NK-92 (cell line): Measurements from ENCODE around the gene ZNF526.
A peak's percentile ranks its signal among the peaks of the same experiment; 100 is the strongest.

Source experiments
- DNase-seq: peaks from one replicate; lab custom pipeline; 2025; ENCODE audit not compliant: unreplicated experiment; lab: John Stamatoyannopoulos, UW

Gene ZNF526, protein sequence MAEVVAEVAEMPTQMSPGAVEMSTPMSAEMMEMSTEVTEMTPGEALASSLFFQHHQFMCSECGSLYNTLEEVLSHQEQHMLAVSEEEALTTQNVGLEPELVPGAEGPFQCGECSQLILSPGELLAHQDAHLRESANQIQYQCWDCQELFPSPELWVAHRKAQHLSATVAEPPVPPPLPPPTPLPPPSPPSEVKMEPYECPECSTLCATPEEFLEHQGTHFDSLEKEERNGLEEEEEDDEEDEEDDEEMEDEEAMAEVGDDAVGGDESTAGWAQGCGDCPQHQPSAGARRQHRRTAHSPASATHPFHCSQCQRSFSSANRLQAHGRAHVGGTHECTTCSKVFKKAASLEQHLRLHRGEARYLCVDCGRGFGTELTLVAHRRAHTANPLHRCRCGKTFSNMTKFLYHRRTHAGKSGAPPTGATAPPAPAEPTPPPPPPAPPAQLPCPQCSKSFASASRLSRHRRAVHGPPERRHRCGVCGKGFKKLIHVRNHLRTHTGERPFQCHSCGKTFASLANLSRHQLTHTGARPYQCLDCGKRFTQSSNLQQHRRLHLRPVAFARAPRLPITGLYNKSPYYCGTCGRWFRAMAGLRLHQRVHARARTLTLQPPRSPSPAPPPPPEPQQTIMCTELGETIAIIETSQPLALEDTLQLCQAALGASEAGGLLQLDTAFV

DNA sequence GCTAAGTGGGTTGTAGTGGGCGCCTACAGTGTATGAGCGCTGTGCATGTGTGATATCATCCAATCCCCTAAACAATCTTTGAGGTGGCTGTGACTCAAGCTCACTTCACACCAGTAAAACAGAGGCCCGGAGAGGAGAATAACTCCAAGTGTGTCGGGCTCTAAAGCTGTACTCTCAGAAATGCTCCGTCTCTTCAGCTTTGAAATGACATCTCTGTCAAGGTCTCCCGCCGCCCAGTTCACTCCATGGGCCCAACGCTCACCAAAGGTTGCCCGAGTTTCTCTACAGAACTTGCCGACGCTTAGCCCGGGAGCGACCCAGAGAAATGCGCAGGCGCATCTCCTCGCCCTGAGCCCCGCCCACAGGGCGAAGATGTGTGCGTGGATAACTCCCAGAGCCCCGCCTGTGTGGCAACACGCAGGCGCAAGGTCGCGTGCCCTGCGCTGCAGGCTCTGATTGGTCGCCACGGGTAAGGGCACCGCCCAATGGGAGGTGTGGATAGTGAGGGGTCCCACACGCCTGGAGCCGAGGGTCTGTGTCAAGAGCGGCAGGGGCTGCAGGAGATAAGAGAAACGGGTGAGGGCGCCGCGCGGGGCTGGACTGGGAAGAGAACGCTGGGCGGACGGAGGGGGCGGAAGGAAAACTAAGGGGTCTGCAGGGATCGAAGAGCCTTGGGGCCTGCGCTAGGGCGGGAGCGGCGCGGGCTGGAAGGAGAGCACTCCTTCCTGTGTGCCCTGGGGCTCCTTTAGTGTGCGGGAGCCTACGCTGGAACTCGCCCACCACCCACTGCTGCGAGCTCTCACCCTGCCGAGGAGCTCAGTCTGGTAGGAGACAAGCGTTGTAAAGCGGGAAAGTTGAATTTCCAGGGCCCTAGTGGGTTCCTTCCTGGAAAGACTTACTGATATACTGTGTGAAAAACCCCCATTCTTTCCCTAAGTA is at the start of gene ZNF526:
Gene ZNF526, plus strand, starts transcription at position 501 of the 939 bp plus-strand sequence. CDS start 4,092 bp downstream, outside the sequence.
- DNase-seq, result peak; percentile 86

DNA sequence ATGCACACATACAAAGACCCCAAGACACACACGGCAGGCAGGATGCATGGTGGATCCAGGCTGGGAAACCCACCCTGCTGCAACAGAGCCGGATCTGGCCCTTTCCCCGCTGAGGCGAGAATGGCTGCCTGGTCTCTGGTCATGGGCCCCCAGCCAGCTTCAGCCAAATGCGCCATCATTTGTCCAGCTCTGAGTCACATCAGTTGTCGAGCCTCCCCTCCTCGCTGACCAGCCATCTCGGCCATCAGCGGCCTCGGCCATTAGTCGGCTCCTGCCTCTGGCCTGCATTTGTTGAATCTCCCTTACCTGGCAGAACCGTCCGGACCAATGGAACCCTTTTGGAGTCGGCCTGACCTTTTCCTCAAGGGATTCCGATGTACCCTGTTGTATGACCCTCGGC is 49.4 kb upstream of the ZNF526 start:
- DNase-seq, result no peak

DNA sequence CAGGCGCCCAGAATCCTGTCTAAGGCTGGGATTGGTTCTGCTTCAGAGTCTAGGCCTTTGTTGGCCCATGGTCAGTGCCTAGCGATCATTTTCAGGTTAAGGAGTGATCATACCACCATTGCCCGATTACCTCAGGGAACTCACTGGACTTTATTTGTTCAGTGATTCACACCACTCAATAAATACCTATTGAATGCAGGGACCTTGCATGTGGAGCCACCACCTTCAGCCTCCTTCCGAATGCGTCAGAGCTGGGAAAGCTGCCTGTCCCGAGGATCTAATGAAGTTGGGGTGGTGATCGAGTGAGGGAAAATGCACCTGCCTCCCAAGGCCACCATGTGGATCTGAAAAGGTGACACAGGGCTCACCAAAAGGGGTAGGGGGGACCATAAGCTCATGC is 47.9 kb upstream of the ZNF526 start:
- DNase-seq, result no peak

DNA sequence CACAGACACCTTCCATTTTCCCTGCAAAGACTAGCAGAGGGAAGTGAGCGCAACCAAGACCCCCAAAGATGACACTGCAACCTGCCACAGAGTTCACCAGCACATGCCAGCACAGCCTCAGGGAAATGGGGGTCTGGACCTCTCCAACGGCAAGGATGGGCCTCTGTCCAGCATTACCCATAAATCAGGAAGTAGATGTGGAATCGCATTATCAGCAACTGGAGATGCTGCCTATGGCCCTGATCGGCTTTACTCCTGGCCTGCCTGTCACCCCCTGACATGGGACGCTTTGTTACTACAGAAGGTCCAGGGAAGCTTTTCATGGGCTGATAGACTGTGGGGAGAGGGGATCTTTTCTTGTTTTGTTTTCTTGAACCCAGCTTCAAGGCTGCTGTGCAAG is 46.4 kb upstream of the ZNF526 start:
- DNase-seq, result no peak

DNA sequence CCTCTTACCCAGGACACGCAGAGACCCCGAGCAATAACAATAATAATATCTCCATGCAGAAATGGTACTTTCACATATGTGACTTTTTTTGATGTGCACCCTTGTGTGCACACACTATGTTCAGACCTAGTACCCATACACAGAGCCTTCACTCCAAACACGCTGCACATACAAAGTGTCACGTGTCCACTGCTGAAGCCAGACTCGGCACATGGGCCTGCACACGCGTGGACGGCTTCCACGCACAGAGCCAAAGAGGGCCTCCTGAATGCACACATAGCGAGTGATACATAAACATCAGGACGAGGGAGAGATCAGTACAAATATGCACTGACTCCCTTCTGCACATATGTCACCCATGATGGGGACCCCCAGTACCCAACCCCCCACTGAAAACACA is 45.9 kb upstream of the ZNF526 start:
- no peak for DNase-seq

DNA sequence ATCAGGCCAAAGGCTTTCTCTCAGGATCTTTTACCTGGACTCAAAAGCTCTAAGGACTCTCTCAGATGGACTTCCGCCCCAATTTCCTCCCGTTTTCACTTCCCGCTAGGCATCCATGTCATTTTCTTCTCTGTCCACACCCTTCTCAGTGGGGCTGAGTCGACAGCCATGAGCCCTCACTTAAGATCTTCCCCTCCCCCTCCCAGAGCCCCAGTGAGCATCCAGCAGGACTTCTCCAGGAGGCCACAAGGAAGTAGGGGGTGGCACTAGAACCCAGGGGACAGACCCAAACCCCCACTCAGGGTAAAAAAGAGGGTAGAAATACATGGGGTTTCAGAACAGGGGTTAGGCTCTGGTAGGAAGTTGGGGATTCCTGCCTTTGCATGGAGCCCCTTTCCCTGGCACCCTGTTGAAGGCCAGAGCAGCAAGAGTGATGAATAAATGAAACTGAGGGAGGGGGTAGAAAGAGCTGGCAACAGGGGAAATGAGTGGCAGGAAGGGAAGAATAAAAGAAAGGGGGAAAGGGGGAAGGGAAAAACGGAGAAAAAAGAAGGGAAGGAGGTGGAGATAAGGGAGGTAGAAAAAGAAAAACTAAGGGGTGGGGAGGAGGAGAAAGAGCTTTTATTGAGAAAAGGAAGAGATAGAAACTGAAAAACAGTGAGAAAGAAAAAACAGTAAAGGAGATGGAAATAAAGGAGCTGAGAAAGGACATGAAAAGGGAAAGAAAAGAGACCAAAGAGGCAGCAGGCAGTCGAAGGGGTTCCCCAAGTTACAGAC is 45.0 kb upstream of the ZNF526 start:
- no peak for DNase-seq

DNA sequence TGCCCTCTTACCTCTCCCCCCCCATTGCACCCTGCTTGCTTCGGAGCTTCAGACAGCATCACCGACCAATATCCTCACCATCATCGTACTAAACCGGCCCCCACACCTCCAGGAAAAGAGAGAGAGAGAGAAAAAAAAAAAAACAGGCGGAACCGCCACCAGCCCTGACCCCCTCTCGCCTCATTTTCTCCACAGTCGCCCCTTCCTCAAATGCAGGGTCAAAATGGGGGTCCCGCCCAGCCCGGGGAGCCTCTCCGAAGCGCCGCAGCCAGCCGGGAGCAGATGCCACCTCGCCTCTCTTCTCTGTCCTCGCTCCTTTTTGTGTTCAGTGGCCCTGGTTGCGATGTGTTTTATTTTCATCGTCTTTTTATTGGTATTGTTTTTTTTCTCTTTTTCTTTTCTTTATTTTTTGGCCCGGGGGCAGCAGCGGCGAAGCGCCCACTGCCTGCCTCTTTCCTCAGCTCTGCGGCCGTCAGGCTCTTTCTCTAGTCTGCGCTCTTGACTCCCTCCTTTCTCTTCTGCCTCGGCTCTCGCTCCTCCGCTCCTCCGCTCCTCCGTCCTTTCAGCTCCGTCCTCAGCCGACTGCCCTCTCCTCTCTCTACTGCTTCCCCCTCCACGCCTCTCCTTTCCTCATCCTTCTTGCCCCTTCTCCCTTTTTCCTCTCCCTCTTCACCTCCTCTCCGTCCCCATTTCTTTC is 44.0 kb upstream of the ZNF526 start:
- DNase-seq, result no peak

DNA sequence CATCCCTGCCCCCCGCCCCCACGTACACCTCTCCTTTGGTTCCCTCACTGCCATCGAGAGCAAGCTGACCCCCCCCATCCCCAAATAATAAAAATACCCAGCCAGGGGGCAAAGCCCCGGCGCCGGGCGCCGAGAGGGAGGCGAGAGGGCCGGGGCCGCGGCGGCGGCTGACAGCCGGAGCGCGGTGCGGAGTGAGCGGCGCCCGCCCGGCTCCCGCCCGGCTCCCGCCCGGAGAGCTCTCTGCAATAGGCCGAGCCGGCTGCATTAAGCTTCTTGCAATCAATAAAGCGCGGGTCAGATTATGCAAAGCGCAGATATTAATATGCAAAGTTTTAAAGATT is 43.5 kb upstream of the ZNF526 start:
- no peak for DNase-seq

DNA sequence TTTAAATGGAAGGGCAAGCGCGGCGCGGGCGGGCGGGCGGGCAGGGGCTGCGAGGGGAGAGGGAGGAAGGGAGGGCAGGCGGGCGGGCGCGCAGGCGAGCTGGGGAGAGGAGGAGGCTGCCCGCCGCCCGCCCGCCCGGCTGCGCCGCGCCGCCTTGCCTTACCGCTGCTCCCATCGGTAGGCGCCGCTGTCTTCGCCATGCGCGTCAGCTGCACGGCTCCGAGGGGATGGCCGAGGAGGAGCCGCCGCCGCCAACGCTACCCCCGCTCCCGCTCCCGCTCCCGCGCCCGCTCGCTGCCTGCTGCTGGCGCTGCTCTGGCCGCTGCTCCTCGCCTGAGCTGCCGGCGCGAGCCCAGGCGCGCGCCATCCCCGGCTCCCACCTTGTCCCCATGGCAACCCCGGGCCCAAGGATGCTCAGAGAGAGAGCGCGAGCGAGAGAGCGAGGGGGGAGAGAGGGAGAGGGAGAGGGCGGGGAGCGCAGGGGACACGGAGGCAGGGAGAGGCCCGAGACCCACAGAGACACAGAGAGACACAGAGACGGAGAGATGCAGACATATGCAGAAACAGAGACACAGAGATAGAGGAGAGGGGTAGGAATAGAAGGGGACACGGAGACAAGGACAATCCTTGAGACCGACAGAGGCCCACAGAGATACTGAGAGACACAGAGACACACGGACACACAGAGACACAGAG is 43.0 kb upstream of the ZNF526 start:
- no peak for DNase-seq

DNA sequence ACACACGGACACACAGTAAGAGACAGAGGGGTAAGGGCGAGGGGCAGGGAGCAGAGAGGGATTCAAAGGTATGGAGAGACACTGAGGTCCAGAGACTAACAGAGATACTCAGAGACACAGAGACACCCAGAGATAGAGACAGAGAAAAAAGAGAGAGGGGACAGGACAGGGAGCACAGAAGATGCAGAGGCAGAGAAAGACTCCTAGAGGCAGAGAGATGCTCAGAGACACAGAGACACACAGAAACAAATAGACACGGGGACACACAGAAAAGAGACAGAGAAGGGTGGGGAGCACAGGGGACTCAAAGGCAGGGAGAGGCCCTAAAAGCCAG is 42.5 kb upstream of the ZNF526 start:
- DNase-seq, result no peak

DNA sequence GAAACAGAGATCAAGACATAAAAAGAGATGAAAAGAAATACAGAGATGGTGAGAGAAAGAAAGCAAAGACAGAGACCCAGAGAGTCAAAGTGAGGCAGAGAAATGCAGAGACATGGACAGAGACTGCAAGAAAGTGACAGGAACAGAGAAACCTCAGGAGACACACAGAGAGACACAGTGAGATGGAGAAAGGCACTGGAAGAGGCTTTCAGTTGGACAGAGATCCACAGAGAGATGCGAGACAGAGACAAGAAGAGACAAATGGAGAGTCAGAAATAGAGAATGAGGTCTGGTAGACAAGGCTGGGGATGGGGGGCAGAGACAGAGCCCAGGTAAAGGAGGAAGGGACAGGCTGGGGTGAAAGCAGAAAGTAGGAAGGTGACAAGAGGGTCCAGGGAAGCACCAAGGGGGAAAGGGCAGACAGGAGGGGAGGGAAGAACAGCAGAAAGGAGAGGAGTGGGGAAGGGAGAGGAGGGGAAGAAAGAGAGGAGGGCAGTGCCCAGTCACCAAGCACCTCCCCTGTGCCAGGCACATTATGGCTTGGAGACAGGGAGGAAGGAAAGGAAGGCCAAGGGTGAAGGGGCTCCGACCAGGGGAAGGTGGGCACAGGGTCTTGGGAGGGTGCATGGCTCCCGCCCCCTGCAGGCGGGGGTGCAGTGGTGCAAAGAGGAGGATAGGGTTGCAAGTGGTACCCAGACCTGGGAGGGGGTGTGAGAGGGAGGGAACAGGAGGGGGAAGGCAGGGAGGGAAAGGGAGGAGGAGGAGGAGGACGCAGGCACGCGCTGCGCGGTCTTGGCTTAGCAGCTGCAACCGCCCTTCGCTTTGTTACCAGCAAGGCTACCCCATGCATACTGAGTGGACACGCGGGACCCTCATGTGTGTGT is 41.1 kb upstream of the ZNF526 start:
- DNase-seq, result no peak

DNA sequence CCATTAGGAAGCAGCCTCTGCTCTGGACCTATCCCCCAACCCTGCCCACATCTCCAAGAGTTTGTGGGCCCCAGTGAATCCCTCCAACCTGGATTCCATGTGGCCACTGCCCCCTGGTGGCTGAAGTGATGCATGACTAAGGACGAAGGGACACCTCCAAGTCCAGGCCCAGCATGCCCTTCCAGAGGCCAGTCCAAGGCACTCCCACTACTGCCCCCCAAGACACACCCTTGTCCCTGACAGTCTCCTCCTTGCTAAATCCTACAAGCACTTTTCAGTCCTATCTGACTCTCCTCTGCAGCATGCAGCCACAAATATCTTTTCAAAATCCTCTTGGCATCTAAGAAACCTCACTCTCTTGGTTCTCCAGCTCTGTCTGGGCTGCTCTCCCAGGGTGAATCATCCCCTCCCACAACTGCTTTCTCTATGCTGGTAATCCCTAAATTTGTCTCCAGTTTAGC is 35.7 kb upstream of the ZNF526 start:
- DNase-seq, result no peak

DNA sequence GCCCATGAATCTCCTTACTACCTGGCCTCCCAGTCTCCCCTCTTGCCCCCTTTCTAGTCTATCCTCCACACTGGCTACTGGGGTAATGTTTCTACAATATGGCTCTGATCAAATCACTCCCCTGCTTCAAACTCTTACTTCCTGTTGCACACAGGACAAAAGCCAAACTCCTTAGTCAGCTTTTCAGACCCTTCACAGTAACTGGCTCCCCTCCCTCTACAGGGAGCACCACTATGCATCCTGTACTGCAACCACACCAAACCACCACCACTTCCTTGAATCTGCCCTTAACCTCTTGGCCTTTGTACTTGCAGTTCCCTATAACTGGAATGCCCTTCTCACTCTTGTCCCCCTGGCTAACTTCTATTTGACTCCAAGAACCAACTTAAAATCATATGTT is 34.8 kb upstream of the ZNF526 start:
- no peak for DNase-seq

DNA sequence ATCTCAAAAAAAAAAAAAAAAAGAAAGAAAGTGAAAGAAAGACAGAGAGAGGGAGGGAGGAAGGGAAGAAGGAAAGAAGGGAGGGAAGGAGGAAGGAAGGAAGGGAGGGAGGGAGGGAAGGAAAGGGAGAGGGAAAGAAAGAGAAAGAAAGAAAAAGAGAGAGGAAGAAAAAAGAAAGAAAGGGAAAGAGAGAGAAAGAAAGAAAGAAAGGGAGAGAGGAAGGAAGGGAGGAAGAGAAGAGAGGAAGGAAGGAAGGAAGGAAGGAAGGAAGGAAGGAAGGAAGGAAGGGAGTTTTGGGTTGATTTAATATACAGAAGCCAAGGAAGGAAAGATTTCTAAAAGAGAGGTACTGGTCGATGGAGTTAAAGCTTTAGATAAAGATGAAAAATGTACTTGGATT is 31.4 kb upstream of the ZNF526 start:
- DNase-seq, result no peak

DNA sequence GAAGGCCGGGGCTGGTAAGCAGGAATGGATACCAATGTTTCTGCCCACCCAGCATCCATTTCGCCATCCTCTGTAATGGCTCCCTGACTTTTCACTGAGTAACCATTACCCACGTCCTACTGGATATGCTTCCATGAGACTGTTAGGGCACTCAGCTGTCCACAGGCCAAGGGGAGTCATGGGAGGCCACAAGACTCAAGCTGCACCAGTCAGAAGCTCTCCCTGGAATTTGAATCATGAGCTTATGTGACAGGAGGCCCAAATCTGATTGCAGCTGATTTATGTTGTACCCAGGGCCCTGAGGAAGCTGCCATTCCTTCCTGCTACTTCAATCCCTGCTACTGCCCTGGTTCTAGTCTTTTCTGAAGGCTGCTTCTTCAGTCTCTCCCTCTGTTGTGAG is 31.0 kb upstream of the ZNF526 start:
- no peak for DNase-seq

DNA sequence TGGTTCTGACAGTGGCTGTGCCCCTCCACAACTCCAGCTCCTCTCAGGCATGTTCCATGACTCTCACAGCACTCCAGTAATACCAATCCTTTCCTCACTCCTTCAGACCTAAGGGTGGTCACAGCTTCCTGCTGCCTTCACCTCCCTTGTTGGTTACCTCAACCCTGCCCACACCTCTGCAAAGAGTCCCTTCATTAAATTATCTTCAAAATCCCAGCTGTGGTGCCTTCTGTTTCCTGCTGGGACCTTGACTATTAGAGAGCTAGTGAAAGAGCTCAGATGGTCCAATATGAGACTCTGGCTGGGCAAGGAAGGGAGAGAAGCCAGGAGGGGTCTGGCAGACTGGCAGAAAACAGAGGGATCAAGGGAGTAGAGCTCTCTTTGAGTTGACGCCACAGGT is 28.8 kb upstream of the ZNF526 start:
- DNase-seq, result no peak

DNA sequence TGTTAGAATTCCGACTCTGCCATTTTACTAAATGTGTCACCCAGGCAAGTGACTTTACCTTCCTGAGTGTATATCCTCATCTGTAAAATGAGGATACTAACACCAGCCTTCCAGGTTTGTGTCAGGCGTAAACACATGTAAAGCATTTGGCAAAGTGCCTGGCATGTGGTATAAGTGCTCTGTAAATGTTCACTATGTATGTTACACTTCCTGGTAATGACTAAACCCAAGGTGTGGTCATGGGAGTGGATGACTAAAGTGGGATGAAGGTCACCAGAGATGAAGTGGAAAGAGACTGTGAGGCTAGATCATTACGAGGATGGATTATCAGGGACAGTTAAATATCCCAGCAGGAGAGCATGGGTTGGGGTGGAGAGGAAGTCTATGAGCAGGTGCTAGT is 28.3 kb upstream of the ZNF526 start:
- DNase-seq, result no peak

DNA sequence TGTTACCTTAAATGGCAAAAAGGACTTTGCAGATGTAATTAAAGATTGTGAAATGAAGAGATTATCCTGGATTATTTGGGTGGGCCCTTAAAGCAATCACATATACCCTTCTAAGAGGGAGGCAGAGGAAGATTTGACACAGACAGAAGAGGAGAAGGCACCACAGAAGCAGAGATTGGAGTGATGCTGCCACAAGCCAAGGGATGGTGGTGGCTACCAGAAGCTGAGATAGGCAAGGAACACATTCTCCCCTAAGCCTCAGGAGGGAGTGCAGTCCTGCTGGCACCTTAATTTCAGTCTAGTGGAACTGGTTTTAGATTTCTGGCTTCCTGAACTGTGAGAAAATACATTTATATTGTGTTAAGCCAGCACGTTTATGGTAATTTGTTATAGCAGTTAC is 26.8 kb upstream of the ZNF526 start:
- no peak for DNase-seq

DNA sequence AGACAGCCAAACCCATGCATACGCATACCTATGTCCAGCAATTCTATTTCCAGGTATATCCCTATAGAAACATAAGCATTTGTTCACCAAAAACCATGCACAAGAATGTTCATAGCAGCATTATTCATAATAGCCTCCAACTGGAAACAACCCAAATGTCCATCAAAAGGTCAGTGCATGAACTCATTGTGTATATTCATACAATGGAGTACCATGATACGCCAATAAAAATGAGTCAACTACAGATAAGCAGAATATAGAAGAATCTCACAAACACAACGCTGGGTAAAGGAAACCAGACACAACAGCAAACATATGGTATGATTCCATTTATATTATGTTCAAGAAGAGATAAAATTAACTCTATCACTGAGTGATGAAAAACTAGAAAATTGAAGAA is 26.4 kb upstream of the ZNF526 start:
- DNase-seq, result no peak
